Measurements from ENCODE around the gene WNT11. TPM values are rescaled to one million over a fixed set of nuclear protein-coding genes. Genes with fewer than 3 reads are reported as not detected.

The WNT11 gene
- total RNA-seq, 4 donors from 2014 or later: 27.7 to 56.2 (median 34.0) TPM

GRCh38 chr11:76167590-76167989, 38.7 kb downstream of the WNT11 start:
- no peak for TF ChIP-seq CTCF (IDR thresholded peaks at IDR 0.05; ENCODE audit: low read depth)

GRCh38 chr11:76166314-76166713, 40.0 kb downstream of the WNT11 start:
- no peak for TF ChIP-seq CTCF (IDR thresholded peaks at IDR 0.05; ENCODE audit: low read depth)

- TF ChIP-seq CTCF (IDR thresholded peaks at IDR 0.05; ENCODE audit: low read depth): no peak
Observed at GRCh38 chr11:76164861-76165751, 41.2 kb downstream of the WNT11 start.

- no peak for TF ChIP-seq CTCF (IDR thresholded peaks at IDR 0.05; ENCODE audit: low read depth)
Observed at GRCh38 chr11:76164081-76164480, 42.2 kb downstream of the WNT11 start.

GRCh38 chr11:76163289-76163880, 42.9 kb downstream of the WNT11 start:
- no peak for TF ChIP-seq CTCF (IDR thresholded peaks at IDR 0.05; ENCODE audit: low read depth)

GRCh38 chr11:76162336-76163288, 43.7 kb downstream of the WNT11 start:
- TF ChIP-seq CTCF (IDR thresholded peaks at IDR 0.05; ENCODE audit: low read depth): no peak

All from subcutaneous adipose tissue (tissue), 4 donors.